Measurements from ENCODE around the gene NUDT8.

NUDT8 gene

GRCh38 chr11:67615728-67616430 lies 13.9 kb downstream of the NUDT8 start:
- peak overlapping the region; percentile 76 for H3K9ac ChIP-seq (ENCODE audit: insufficient read length, low read depth)
- no peak for DNase-seq (ENCODE audit: low read depth, low spot score)
- no peak overlapping the region for H3K4me3 ChIP-seq (ENCODE audit: insufficient read length, low read depth)
- H3K4me1 ChIP-seq (ENCODE audit: insufficient read depth, insufficient read length): peaks cover 35% of the 10 kb centered on the region
- H3K27me3 ChIP-seq (ENCODE audit: insufficient read depth, insufficient read length): no peaks in the 10 kb centered on the region
- no peak for TF ChIP-seq YY1 (IDR thresholded peaks at IDR 0.05; ENCODE audit: insufficient read depth, insufficient read length)
- no peak for TF ChIP-seq SUZ12 (IDR thresholded peaks at IDR 0.05; ENCODE audit: extremely low read depth, insufficient read depth, insufficient read length)
- TF ChIP-seq ZNF274 (IDR thresholded peaks at IDR 0.05; ENCODE audit: low read depth, low read length): no peak
- peaks cover 34% of the 10 kb centered on the region for H3K36me3 ChIP-seq (ENCODE audit: insufficient read depth, insufficient read length, low read length)
- H3K9me3 ChIP-seq (ENCODE audit: insufficient read depth, low read length): no peaks in the 10 kb centered on the region

- H3K4me1 ChIP-seq (ENCODE audit: insufficient read depth, insufficient read length): peaks cover 35% of the 10 kb centered on the region
- DNase-seq (ENCODE audit: low read depth, low spot score): no peak
These were observed 14.7 kb downstream of the NUDT8 start for GRCh38 chr11:67614730-67615714.

GRCh38 chr11:67613960-67614715 lies 15.6 kb downstream of the NUDT8 start:
- Histone ChIP-seq H3K4me1 (ENCODE audit: insufficient read depth, insufficient read length) (peaks cover 35% of the 10 kb centered on the region), H3K27me3 (ENCODE audit: insufficient read depth, insufficient read length) (no peaks in the 10 kb centered on the region), H3K4me3 (ENCODE audit: insufficient read length, low read depth) (no peak overlapping the region), H3K9ac (ENCODE audit: insufficient read length, low read depth) (peak overlapping the region; percentile 70), H3K9me3 (ENCODE audit: insufficient read depth, low read length) (no peaks in the 10 kb centered on the region), H3K36me3 (ENCODE audit: insufficient read depth, insufficient read length, low read length) (peaks cover 51% of the 10 kb centered on the region)
- TF ChIP-seq YY1 (IDR thresholded peaks at IDR 0.05; ENCODE audit: insufficient read depth, insufficient read length): no peak
- no peak for TF ChIP-seq ZNF274 (IDR thresholded peaks at IDR 0.05; ENCODE audit: low read depth, low read length)
- TF ChIP-seq SUZ12 (IDR thresholded peaks at IDR 0.05; ENCODE audit: extremely low read depth, insufficient read depth, insufficient read length): no peak
- no peak for DNase-seq (ENCODE audit: low read depth, low spot score)

More at GRCh38 chr11:67614730-67615714, 14.7 kb downstream of the NUDT8 start:
- H3K9ac ChIP-seq (ENCODE audit: insufficient read length, low read depth): peak overlapping the region; percentile 76
- peaks cover 42% of the 10 kb centered on the region for H3K36me3 ChIP-seq (ENCODE audit: insufficient read depth, insufficient read length, low read length)
- TF ChIP-seq ZNF274 (IDR thresholded peaks at IDR 0.05; ENCODE audit: low read depth, low read length) (no peak), SUZ12 (IDR thresholded peaks at IDR 0.05; ENCODE audit: extremely low read depth, insufficient read depth, insufficient read length) (no peak), YY1 (IDR thresholded peaks at IDR 0.05; ENCODE audit: insufficient read depth, insufficient read length) (no peak)
- H3K27me3 ChIP-seq (ENCODE audit: insufficient read depth, insufficient read length): no peaks in the 10 kb centered on the region
- H3K4me3 ChIP-seq (ENCODE audit: insufficient read length, low read depth): no peak overlapping the region
- no peaks in the 10 kb centered on the region for H3K9me3 ChIP-seq (ENCODE audit: insufficient read depth, low read length)

DNA sequence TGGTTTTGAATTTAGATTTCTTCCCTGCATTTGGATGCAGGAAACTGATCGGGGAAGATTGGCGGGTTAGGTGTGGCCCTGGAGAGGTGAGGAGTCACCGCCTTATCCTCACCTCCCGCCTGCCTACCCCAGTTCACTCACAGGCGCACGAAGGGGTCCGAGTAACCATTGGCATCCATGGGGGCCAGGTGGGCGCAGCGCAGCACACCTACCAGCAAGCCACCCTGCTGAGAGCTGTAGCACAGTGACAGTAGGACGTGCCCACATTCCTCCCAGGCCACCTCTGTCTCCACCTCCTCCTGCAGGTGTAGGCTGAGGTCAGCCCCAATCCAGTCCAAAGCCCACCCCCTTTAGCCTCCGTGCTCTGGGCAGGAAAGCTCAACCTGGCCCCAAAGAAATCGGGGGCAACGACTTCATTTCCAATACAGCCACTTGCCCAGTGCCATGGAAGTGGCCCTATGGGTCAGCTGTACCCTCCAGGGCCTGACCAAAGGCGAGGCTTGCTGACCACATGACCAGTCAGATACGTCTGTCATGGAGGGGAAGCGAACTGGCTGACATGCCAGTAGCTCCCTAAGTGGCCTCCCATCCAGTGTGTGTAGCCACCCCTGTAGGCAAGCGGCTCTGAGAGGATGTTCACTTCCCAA lies 16.3 kb downstream of the NUDT8 start:
- Histone ChIP-seq H3K4me1 (ENCODE audit: insufficient read depth, insufficient read length) (peaks cover 35% of the 10 kb centered on the region), H3K9me3 (ENCODE audit: insufficient read depth, low read length) (no peaks in the 10 kb centered on the region), H3K9ac (ENCODE audit: insufficient read length, low read depth) (no peak overlapping the region), H3K4me3 (ENCODE audit: insufficient read length, low read depth) (no peak overlapping the region), H3K36me3 (ENCODE audit: insufficient read depth, insufficient read length, low read length) (peaks cover 58% of the 10 kb centered on the region), H3K27me3 (ENCODE audit: insufficient read depth, insufficient read length) (no peaks in the 10 kb centered on the region)
- TF ChIP-seq YY1 (IDR thresholded peaks at IDR 0.05; ENCODE audit: insufficient read depth, insufficient read length) (no peak), SUZ12 (IDR thresholded peaks at IDR 0.05; ENCODE audit: extremely low read depth, insufficient read depth, insufficient read length) (no peak), ZNF274 (IDR thresholded peaks at IDR 0.05; ENCODE audit: low read depth, low read length) (no peak)
- DNase-seq (ENCODE audit: low read depth, low spot score): no peak

GRCh38 chr11:67612751-67613150 lies 17.0 kb downstream of the NUDT8 start:
- no peaks in the 10 kb centered on the region for H3K27me3 ChIP-seq (ENCODE audit: insufficient read depth, insufficient read length)
- peaks cover 35% of the 10 kb centered on the region for H3K4me1 ChIP-seq (ENCODE audit: insufficient read depth, insufficient read length)
- H3K9me3 ChIP-seq (ENCODE audit: insufficient read depth, low read length): no peaks in the 10 kb centered on the region
- H3K36me3 ChIP-seq (ENCODE audit: insufficient read depth, insufficient read length, low read length): peaks cover 62% of the 10 kb centered on the region
- no peak overlapping the region for H3K4me3 ChIP-seq (ENCODE audit: insufficient read length, low read depth)
- no peak overlapping the region for H3K9ac ChIP-seq (ENCODE audit: insufficient read length, low read depth)
- no peak for DNase-seq (ENCODE audit: low read depth, low spot score)
- TF ChIP-seq ZNF274 (IDR thresholded peaks at IDR 0.05; ENCODE audit: low read depth, low read length) (no peak), SUZ12 (IDR thresholded peaks at IDR 0.05; ENCODE audit: extremely low read depth, insufficient read depth, insufficient read length) (no peak)

GRCh38 chr11:67611704-67612587 lies 17.8 kb downstream of the NUDT8 start:
- no peak overlapping the region for H3K9ac ChIP-seq (ENCODE audit: insufficient read length, low read depth)
- H3K4me3 ChIP-seq (ENCODE audit: insufficient read length, low read depth): no peak overlapping the region
- no peak for TF ChIP-seq SUZ12 (IDR thresholded peaks at IDR 0.05; ENCODE audit: extremely low read depth, insufficient read depth, insufficient read length)
- TF ChIP-seq ZNF274 (IDR thresholded peaks at IDR 0.05; ENCODE audit: low read depth, low read length): no peak
- TF ChIP-seq YY1 (IDR thresholded peaks at IDR 0.05; ENCODE audit: insufficient read depth, insufficient read length): no peak
- peaks cover 32% of the 10 kb centered on the region for H3K4me1 ChIP-seq (ENCODE audit: insufficient read depth, insufficient read length)
- no peak for DNase-seq (ENCODE audit: low read depth, low spot score)
- peaks cover 62% of the 10 kb centered on the region for H3K36me3 ChIP-seq (ENCODE audit: insufficient read depth, insufficient read length, low read length)
- no peaks in the 10 kb centered on the region for H3K27me3 ChIP-seq (ENCODE audit: insufficient read depth, insufficient read length)
- H3K9me3 ChIP-seq (ENCODE audit: insufficient read depth, low read length): no peaks in the 10 kb centered on the region

Data from NT2/D1 (cell line).